Measurements from ENCODE around the gene KLF6. TPM values are rescaled to one million over a fixed set of nuclear protein-coding genes. Genes with fewer than 3 reads are reported as not detected.

Gene KLF6
- total RNA-seq, 1 experiment from 2014 or later = 282 TPM

DNA sequence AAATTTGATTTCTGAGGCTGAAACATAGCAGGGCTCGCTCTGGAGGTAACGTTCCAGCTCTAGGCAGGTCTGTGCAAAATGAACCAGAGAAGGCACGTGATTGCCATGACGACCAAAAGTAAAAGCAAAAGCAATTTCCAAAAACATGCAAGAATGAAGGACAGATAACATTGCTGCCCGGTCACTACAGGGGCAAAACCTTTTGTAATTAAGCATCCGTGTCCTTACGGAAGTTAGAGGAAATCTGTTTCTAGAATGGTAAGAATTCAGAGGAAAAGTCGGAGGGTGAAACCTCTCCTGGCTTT, 2.9 kb downstream of the KLF6 start:
- no peaks in the 10 kb centered on the region for H3K9me3 Mint-ChIP-seq (ENCODE audit: unreplicated experiment)
- TF ChIP-seq, protein P1, sequence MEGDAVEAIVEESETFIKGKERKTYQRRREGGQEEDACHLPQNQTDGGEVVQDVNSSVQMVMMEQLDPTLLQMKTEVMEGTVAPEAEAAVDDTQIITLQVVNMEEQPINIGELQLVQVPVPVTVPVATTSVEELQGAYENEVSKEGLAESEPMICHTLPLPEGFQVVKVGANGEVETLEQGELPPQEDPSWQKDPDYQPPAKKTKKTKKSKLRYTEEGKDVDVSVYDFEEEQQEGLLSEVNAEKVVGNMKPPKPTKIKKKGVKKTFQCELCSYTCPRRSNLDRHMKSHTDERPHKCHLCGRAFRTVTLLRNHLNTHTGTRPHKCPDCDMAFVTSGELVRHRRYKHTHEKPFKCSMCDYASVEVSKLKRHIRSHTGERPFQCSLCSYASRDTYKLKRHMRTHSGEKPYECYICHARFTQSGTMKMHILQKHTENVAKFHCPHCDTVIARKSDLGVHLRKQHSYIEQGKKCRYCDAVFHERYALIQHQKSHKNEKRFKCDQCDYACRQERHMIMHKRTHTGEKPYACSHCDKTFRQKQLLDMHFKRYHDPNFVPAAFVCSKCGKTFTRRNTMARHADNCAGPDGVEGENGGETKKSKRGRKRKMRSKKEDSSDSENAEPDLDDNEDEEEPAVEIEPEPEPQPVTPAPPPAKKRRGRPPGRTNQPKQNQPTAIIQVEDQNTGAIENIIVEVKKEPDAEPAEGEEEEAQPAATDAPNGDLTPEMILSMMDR (IDR thresholded peaks at IDR 0.05; ENCODE audit: unreplicated experiment) = no peak
- no peak for DNase-seq (ENCODE audit: unreplicated experiment)
- no peaks in the 10 kb centered on the region for H3K27me3 Mint-ChIP-seq (ENCODE audit: insufficient read depth, unreplicated experiment)
- ChIA-PET CTCF (interaction anchor here (0.6 to 1.1 kb wide), 10 partner anchors 24 to 984 kb away, joined by 3 to 5 read pairs (median 3); no protein-coding TSS in a partner anchor), POLR2A (interaction anchor here (0.7 to 12.0 kb wide), 35 partner anchors 18 to 984 kb away, joined by 3 to 571 read pairs (median 7); no protein-coding TSS in a partner anchor)
- H3K4me3 Mint-ChIP-seq (ENCODE audit: unreplicated experiment) = peak overlapping the region; percentile 96
- peaks cover 96% of the 10 kb centered on the region for H3K36me3 Mint-ChIP-seq (ENCODE audit: insufficient read depth, unreplicated experiment)
- intact Hi-C loops (cut with micrococcal nuclease) = loop anchor here (1.0 to 5.0 kb wide), 4 partner anchors 66 to 989 kb away; no protein-coding TSS in a partner anchor
- H3K4me1 Mint-ChIP-seq (ENCODE audit: insufficient read depth, unreplicated experiment) = peaks cover 38% of the 10 kb centered on the region
- H3K27ac Mint-ChIP-seq (ENCODE audit: low read depth, unreplicated experiment) = peak overlapping the region; percentile 100
- no TSS peak for BruUV-seq (replicated peaks)

DNA sequence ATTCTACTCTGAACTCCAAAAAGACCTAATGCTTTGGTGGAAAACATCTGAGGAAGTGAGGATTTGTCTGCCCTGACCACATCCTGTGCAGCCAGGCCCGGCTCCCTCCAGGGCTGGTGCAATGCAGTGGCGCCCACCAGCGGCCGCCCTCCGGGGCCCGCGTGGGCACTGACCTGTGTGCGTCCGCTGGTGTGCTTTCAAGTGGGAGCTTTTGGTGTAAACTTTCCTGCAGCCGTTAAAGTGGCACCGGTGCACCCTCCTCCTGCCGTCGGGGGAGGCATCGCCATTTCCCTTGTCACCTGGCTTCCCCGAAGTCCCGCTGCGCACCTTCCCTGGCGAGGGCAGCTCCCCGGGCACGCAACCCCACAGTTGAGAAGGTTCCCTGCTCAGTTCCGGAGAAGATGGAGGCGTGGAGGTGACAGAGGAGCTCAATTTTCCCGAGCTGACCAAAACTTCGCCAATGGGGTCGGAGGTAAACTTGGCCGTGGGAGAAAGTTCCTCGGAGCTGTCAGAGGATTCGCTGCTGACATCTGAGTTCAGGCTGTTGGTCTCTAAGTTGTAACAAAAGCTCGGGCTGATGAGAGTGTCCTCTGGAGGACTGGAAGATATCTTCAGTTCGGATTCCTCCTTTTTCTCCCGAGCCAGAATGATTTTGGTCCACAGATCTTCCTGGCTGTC, 3.4 kb downstream of the KLF6 start:
- CTCF ChIA-PET = interaction anchor here (0.6 to 1.1 kb wide), 12 partner anchors 24 to 984 kb away, joined by 3 to 5 read pairs (median 3); no protein-coding TSS in a partner anchor

DNA sequence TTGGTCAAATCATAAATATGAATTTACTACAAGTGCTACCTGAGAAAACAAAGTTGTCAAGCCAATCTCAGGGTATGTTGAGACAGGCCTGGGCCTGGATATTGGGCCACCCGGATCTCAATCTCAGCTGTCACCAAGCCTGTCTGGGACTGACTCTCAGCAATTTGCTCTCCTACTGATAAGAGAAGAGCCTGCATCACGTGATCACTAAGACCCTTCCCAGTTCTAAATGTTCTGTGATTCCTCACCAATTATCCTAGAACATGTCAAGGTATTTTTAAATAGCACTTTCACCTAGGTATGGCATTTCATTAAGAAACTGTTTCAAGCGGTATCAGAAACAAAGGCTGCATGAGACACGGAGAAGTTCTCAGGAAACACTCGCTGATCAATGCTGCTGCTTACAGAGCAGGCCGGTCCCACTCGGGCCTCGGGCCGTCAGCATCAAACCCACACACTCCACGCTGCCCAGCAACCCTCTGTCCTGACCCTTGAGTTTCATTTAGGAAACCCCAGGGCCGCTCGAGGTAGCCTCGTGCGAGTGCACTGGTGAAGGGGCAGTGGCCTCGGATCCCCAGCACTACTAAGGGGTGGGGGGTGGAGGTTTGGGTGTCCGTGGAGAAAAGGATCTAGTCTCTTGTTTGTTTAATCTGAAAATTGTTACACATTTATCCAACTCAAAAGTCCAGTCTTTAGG, 4.1 kb downstream of the KLF6 start:
- TF ChIP-seq, protein P1 (IDR thresholded peaks at IDR 0.05; ENCODE audit: unreplicated experiment) = no peak
- intact Hi-C loops (cut with micrococcal nuclease) = loop anchor here (5.0 kb wide), 1 partner anchor 731 kb away; no protein-coding TSS in a partner anchor
- ChIA-PET POLR2A (interaction anchor here (0.7 to 12.0 kb wide), 31 partner anchors 17 to 990 kb away, joined by 3 to 571 read pairs (median 4); no protein-coding TSS in a partner anchor), CTCF (interaction anchor here (0.6 to 1.3 kb wide), 11 partner anchors 25 to 1430 kb away, joined by 3 to 5 read pairs (median 3); no protein-coding TSS in a partner anchor)
- Mint-ChIP-seq H3K27ac (ENCODE audit: low read depth, unreplicated experiment) (peak overlapping the region; percentile 100), H3K36me3 (ENCODE audit: insufficient read depth, unreplicated experiment) (peaks cover 100% of the 10 kb centered on the region), H3K4me3 (ENCODE audit: unreplicated experiment) (peak overlapping the region; percentile 96), H3K27me3 (ENCODE audit: insufficient read depth, unreplicated experiment) (no peaks in the 10 kb centered on the region), H3K4me1 (ENCODE audit: insufficient read depth, unreplicated experiment) (peaks cover 37% of the 10 kb centered on the region), H3K9me3 (ENCODE audit: unreplicated experiment) (no peaks in the 10 kb centered on the region)
- BruUV-seq (replicated peaks) = no TSS peak
- DNase-seq (ENCODE audit: unreplicated experiment) = no peak

More for the DNA sequence above, 3.4 kb downstream of the KLF6 start:
- Mint-ChIP-seq H3K4me3 (ENCODE audit: unreplicated experiment) (peak overlapping the region; percentile 96), H3K4me1 (ENCODE audit: insufficient read depth, unreplicated experiment) (peaks cover 40% of the 10 kb centered on the region), H3K27ac (ENCODE audit: low read depth, unreplicated experiment) (peak overlapping the region; percentile 100), H3K27me3 (ENCODE audit: insufficient read depth, unreplicated experiment) (no peaks in the 10 kb centered on the region), H3K36me3 (ENCODE audit: insufficient read depth, unreplicated experiment) (peaks cover 100% of the 10 kb centered on the region), H3K9me3 (ENCODE audit: unreplicated experiment) (no peaks in the 10 kb centered on the region)
- peak; percentile 58 for DNase-seq (ENCODE audit: unreplicated experiment)
- TF ChIP-seq, protein P1 (IDR thresholded peaks at IDR 0.05; ENCODE audit: unreplicated experiment) = peak; percentile 39
- intact Hi-C loops (cut with micrococcal nuclease) = loop anchor here (1.0 to 5.0 kb wide), 4 partner anchors 67 to 989 kb away; no protein-coding TSS in a partner anchor
- BruUV-seq (replicated peaks) = no TSS peak
- POLR2A ChIA-PET = interaction anchor here (0.7 to 12.0 kb wide), 33 partner anchors 18 to 984 kb away, joined by 3 to 571 read pairs (median 7); no protein-coding TSS in a partner anchor

Data from MCF 10A (cell line).